Keratinocyte (primary cell): Measurements from ENCODE around the gene POLD2. TPM values are rescaled to one million over a fixed set of nuclear protein-coding genes. Genes with fewer than 3 reads are reported as not detected.

Source experiments
- DNase-seq: peaks from one replicate; pipeline ENCODE4 v3.0.0-alpha.2; 2011; ENCODE audit warnings: low read depth, missing footprints, low spot score
- FAIRE-seq: peaks from 2 replicates; lab custom pipeline; 2011; peaks lifted over from hg19 to GRCh38; lab: Jason Lieb, UNC
- H2AFZ ChIP-seq: 2 replicates; pipeline ENCODE4 v1.6.0; 2012; ENCODE audit warnings: low read length, control low read depth, inconsistent platforms; ENCODE audit not compliant: control insufficient read depth
- H3K27ac ChIP-seq: 2 replicates; pipeline ENCODE4 v1.5.1; 2011; ENCODE audit warnings: low read length; ENCODE audit not compliant: control insufficient read depth, insufficient read depth
- H3K27me3 ChIP-seq: 3 replicates; pipeline ENCODE4 v1.6.0; 2011; ENCODE audit warnings: low read length; ENCODE audit not compliant: control insufficient read depth, insufficient read depth; ENCODE audit errors: extremely low read depth
- H3K36me3 ChIP-seq, 2 experiments: 2 replicates in 1 of 2; 3 replicates in 1 of 2; pipeline ENCODE4 v1.5.1; 2011; ENCODE audit warnings: low read length in 2 of 2, mild to moderate bottlenecking in 1 of 2; ENCODE audit not compliant: control insufficient read depth in 2 of 2, insufficient read depth in 2 of 2; ENCODE audit errors: extremely low read depth in 1 of 2
- H3K4me1 ChIP-seq: 3 replicates; pipeline ENCODE4 v1.5.1; 2011; ENCODE audit warnings: low read length; ENCODE audit not compliant: control insufficient read depth, insufficient read depth; ENCODE audit errors: extremely low read depth
- H3K4me2 ChIP-seq: 3 replicates; pipeline ENCODE4 v1.6.0; 2011; ENCODE audit warnings: low read depth, low read length; ENCODE audit not compliant: control insufficient read depth, insufficient read depth; ENCODE audit errors: extremely low read depth
- H3K4me3 ChIP-seq, 3 experiments: fragments of 200-600 bp in 1 of 3; sonication (generic) in 1 of 3; 2 replicates in 2 of 3; 3 replicates in 1 of 3; pipeline ENCODE4 v1.5.1; 2011 to 2016; ENCODE audit warnings: low read length in 3 of 3, mild to moderate bottlenecking in 3 of 3, control low read depth in 2 of 3, inconsistent platforms in 1 of 3, low read depth in 1 of 3, mixed read lengths in 1 of 3, mixed run types in 1 of 3, moderate library complexity in 1 of 3; ENCODE audit not compliant: control insufficient read depth in 2 of 3, insufficient read depth in 2 of 3; ENCODE audit errors: extremely low read depth in 1 of 3
- H3K79me2 ChIP-seq: 2 replicates; pipeline ENCODE4 v1.6.0; 2012; ENCODE audit warnings: low read length; ENCODE audit not compliant: control insufficient read depth, insufficient read depth
- H3K9ac ChIP-seq: 3 replicates; pipeline ENCODE4 v1.6.0; 2011; ENCODE audit warnings: low read length; ENCODE audit not compliant: control insufficient read depth, insufficient read depth; ENCODE audit errors: extremely low read depth
- H3K9me1 ChIP-seq: 3 replicates; pipeline ENCODE4 v1.6.0; 2011; ENCODE audit warnings: low read length; ENCODE audit not compliant: control insufficient read depth, insufficient read depth; ENCODE audit errors: extremely low read depth
- H3K9me3 ChIP-seq: 2 replicates; pipeline ENCODE4 v1.5.1; 2012; ENCODE audit warnings: low read depth, low read length; ENCODE audit not compliant: control insufficient read depth
- H4K20me1 ChIP-seq: 3 replicates; pipeline ENCODE4 v1.6.0; 2011; ENCODE audit warnings: low read length; ENCODE audit not compliant: control insufficient read depth, insufficient read depth; ENCODE audit errors: extremely low read depth
- CTCF ChIP-seq, 3 experiments: IDR thresholded peaks in 1 of 3; conservative IDR thresholded peaks in 1 of 3; optimal IDR thresholded peaks in 1 of 3; 2 replicates in 2 of 3; 3 replicates in 1 of 3; pipeline versions ENCODE3 to v1.5.1; 2011; ENCODE audit warnings: low read length in 3 of 3, mild to moderate bottlenecking in 3 of 3, moderate library complexity in 2 of 3, control low read depth in 1 of 3, inconsistent platforms in 1 of 3; ENCODE audit not compliant: insufficient read depth in 2 of 3; ENCODE audit errors: extremely low read depth in 1 of 3
- EZH2 ChIP-seq: IDR thresholded peaks from one replicate; pipeline ENCODE4 v1.6.1; 2012; ENCODE audit warnings: inconsistent platforms, mild to moderate bottlenecking, low read length, moderate library complexity
- dilution Hi-C: fragments of 300-500 bp; cut with MboI; formaldehyde crosslinking; loops from one replicate; pipeline ENCODE4 v1.7.0; 2020; ENCODE audit warnings: low sequenced_read_pairs; ENCODE audit not compliant: extremely low pct_ligation_motif_present
- polyA plus RNA-seq, 5 experiments: library from polyadenylated mRNA; depleted of rRNA in 3 of 5; stranded (reverse) in 3 of 5; stranded (forward) in 1 of 5; unstranded in 1 of 5; fragments of >200 nt; gene quantifications; 1 replicate in 1 of 5; 2 replicates in 3 of 5; 3 replicates in 1 of 5; pipeline versions ENCODE4 v1.2.1 to v1.2.3, GENCODE V29; 2011 to 2012; ENCODE audit warnings: missing spikeins in 2 of 5, low read depth in 1 of 5, low replicate concordance in 1 of 5

POLD2 gene
- polyA plus RNA-seq, 1 donor (not counting 4 experiments of a cell fraction or from before 2014, with no cell fraction given) = 158 TPM

GRCh38 chr7:44156453-44157010 lies 33.2 kb upstream of the POLD2 start:
- DNase-seq (no peak), FAIRE-seq (no peak)

GRCh38 chr7:44155191-44156185 lies 32.1 kb upstream of the POLD2 start:
- no peak overlapping the region for H3K4me3 ChIP-seq
- no peak overlapping the region for H3K9ac ChIP-seq
- H3K79me2 ChIP-seq = no peaks in the 10 kb centered on the region
- no peaks in the 10 kb centered on the region for H3K9me1 ChIP-seq
- FAIRE-seq (no peak), DNase-seq (no peak)
- no peak for TF ChIP-seq CTCF (optimal IDR thresholded peaks at IDR 0.05 in 1 of 3, IDR thresholded peaks at IDR 0.05 in 1 of 3, conservative IDR thresholded peaks at IDR 0.05 in 1 of 3; ENCODE audit: extremely low read depth in 1 of 3, insufficient read depth in 2 of 3, low read length in 3 of 3)
- no peak for TF ChIP-seq EZH2
- no peak overlapping the region for H2AFZ ChIP-seq
- H3K9me3 ChIP-seq = no peaks in the 10 kb centered on the region
- no peak overlapping the region for H3K4me2 ChIP-seq
- no peak overlapping the region for H3K27ac ChIP-seq
- no peaks in the 10 kb centered on the region for H3K36me3 ChIP-seq
- no peaks in the 10 kb centered on the region for H3K4me1 ChIP-seq
- dilution Hi-C loops = no loop called here
- no peaks in the 10 kb centered on the region for H4K20me1 ChIP-seq
- H3K27me3 ChIP-seq = peaks cover 3% of the 10 kb centered on the region

More at GRCh38 chr7:44156453-44157010, 33.2 kb upstream of the POLD2 start:
- H2AFZ ChIP-seq = no peak overlapping the region
- no peak overlapping the region for H3K4me2 ChIP-seq
- H3K36me3 ChIP-seq = no peaks in the 10 kb centered on the region
- TF ChIP-seq CTCF (optimal IDR thresholded peaks at IDR 0.05 in 1 of 3, IDR thresholded peaks at IDR 0.05 in 1 of 3, conservative IDR thresholded peaks at IDR 0.05 in 1 of 3; ENCODE audit: extremely low read depth in 1 of 3, insufficient read depth in 2 of 3, low read length in 3 of 3) = no peak
- TF ChIP-seq EZH2 = no peak
- H3K27me3 ChIP-seq = no peaks in the 10 kb centered on the region
- no peak overlapping the region for H3K9ac ChIP-seq
- H3K9me1 ChIP-seq = no peaks in the 10 kb centered on the region
- H3K4me1 ChIP-seq = no peaks in the 10 kb centered on the region
- no peaks in the 10 kb centered on the region for H4K20me1 ChIP-seq
- no peak overlapping the region for H3K27ac ChIP-seq
- H3K4me3 ChIP-seq = no peak overlapping the region
- no peaks in the 10 kb centered on the region for H3K79me2 ChIP-seq
- dilution Hi-C loops = no loop called here
- H3K9me3 ChIP-seq = no peaks in the 10 kb centered on the region
